Activated T-cell treated with anti-CD3 and anti-CD28 coated beads for 48 hours (primary cell): ENCODE measurements around the gene MCTS1.
A peak's percentile ranks its signal among the peaks of the same experiment; 100 is the strongest.
"Not testable (repeated sequence)": the region's sequence is repeated elsewhere in the genome, so short reads cannot be mapped to it uniquely, and the experiment has no call there.

Experiments
- DNase-seq: peaks from one replicate; pipeline ENCODE4 v3.0.0-alpha.2; 2020; ENCODE audit warnings: low read depth

Gene MCTS1

DNA sequence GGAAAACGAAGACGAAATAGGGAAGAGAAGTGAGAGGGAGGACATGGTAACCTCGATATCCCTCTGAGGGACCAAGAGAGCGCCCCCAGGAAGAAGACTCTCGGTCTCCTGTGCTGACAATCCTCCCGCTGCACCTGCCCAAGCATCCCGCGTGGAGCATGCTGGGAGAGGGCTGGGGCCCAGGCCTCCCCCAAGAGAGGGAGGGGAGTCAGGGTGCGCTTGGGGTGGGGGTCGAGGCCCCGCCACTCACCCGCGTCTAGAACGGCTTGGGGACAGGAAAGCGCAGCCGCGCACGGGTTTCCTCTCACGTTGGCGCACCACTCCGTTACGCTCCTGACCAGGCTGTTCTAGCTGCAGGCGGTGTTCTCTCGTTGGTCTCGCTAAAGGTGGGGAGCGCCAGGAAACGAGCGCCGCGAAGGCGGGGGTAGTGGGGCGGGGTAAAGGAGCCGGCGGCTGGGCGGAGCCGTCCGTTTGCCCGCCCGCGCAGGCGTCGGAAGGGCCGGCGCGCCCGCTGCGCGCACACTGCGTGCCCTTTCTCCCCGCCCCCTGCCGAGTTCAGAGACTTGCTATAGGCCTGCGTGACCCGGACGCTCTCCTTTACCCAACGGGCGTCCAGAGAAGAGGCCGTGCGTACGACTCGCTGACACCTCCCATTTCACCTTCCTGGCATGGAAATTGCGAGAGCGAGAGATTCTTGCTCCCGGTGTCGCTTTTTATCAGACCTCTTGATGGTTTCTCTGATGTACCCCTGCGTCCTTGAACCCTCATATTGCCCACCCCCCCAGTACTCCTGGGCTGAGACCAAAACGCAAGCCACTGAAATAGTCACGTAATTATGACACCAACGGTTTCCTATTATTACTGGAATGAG lies 26.0 kb downstream of the MCTS1 start, which contains the start of gene C1GALT1C1:
Gene C1GALT1C1, minus strand, starts transcription at position 388 of the 871 bp plus-strand sequence. CDS start 2,888 bp downstream, outside the sequence.
- peak; percentile 87 for DNase-seq

DNA sequence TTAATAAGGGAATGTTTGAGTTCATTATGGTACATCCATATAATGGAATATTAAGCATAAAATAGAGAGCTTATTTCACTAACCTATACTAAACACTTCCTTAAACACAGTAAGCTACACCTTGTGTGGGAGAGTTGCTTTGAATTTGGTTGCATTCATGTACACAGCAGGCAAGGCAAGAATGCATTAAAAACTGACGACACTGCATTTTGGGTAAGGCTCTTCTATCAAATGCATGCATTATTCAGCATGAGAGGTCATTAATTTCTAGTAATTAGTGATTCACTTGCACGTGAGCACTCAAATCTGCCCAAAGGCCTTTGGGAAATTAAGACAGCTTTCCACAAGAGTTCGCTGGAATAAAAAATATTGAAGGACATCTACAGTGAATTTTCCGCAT lies 34.7 kb downstream of the MCTS1 start:
- no peak for DNase-seq

GRCh38 chrX:120642871-120643270 lies 39.0 kb downstream of the MCTS1 start:
- no peak for DNase-seq

GRCh38 chrX:120647127-120647526 lies 43.2 kb downstream of the MCTS1 start:
- no peak for DNase-seq

DNA sequence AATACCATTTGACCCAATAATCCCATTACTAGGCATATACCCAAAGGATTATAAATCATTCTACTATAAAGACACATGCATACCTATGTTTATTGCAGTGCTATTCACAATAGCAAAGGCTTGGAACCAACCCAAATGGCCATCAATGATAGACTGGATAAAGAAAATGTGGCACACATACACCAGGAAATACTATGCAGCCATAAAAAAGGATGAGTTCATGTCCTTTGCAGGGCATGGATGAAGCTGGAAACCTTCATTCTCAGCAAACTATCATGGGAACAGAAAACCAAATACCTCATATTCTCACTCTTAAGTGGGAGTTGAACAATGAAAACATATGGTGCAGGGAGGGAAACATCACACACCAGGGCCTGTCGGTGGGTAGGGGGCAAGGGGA lies 48.4 kb downstream of the MCTS1 start:
- DNase-seq, result not testable (repeated sequence)

DNA sequence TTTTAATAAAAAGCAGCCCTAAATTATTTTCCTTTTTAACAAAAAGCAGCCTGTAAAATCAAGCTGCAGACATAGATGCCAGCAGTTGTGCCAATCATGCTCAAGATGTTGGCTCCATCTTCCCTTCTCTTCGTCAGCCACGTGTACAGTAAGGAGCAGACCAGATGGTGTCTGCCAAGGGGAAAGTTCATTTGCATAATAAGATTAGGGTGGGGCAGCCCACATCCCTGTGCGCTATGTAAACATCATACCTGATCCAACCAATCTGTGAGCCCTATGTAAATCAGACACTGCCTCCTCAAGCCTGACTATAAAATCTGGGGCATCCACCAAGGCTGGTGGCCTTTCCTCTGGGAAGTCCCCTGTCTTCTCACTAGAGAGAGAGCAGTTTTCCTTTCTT lies 49.1 kb downstream of the MCTS1 start:
- no peak for DNase-seq

DNA sequence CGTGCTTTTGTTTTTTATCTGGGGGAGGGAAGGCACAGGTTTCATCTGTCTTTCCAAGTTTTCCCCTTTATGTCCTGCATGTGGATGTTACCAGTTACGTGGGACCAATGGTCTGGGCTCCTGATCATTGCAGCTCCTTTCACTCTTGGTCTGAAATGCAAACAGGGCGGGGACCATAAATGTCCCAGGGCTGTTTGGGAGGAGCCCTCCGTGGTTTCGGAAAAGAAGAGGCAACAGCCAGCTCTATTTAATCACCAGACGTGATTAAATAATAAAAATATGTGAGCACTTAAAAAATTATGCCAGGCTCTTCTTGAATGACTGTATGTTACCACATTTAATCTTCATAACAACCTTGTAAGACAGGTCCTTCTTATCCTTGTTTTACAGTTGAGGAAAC lies 56.7 kb downstream of the MCTS1 start:
- DNase-seq, result no peak
